HCEC 1CT (cell line): ENCODE measurements around the gene OR4C15.

Source experiments
- DNase-seq: peaks from one replicate; pipeline ENCODE4 v3.0.0-alpha.2; 2017

The OR4C15 gene

GRCh38 chr11:55554169-55554568, at the start of gene OR4C15:
TSS of gene OR4C15 (plus strand) at chr11:55554469. CDS start at chr11:55554469, 0 bp downstream.
- no peak for DNase-seq

GRCh38 chr11:55571828-55572227, 17.6 kb downstream of the OR4C15 start, which contains the start of gene OR4C16:
TSS of gene OR4C16 (plus strand) at chr11:55572128. CDS start at chr11:55572128, 0 bp downstream.
- no peak for DNase-seq

GRCh38 chr11:55572548-55572947, 18.3 kb downstream of the OR4C15 start:
- DNase-seq = no peak
